GM21526 (cell line): ENCODE measurements around the gene FOXP4.

Source experiments
- ATAC-seq: cut with Tn5 transposase; IDR thresholded peaks from one replicate; pipeline ENCODE4 v1.9.1; 2021; ENCODE audit warnings: moderate library complexity; ENCODE audit not compliant: unreplicated experiment, low FRiP score

The FOXP4 gene

GRCh38 chr6:41640426-41640825, 94.2 kb downstream of the FOXP4 start:
- no peak for ATAC-seq

- ATAC-seq = no peak
These were observed 95.3 kb downstream of the FOXP4 start for GRCh38 chr6:41641352-41641925.

- ATAC-seq = no peak
These were observed 96.1 kb downstream of the FOXP4 start for GRCh38 chr6:41642090-41642959.

- ATAC-seq = no peak
These were observed 97.0 kb downstream of the FOXP4 start for GRCh38 chr6:41642960-41643898.

- no peak for ATAC-seq
These were observed 97.7 kb downstream of the FOXP4 start for GRCh38 chr6:41643899-41644269.

- ATAC-seq = no peak
These were observed 98.2 kb downstream of the FOXP4 start for GRCh38 chr6:41644297-41644879.

GRCh38 chr6:41645007-41645618, 98.9 kb downstream of the FOXP4 start:
- ATAC-seq = no peak

GRCh38 chr6:41646026-41646795, 100.0 kb downstream of the FOXP4 start:
- ATAC-seq = no peak

- ATAC-seq = no peak
These were observed 100.9 kb downstream of the FOXP4 start for GRCh38 chr6:41647061-41647511.

- no peak for ATAC-seq
These were observed 101.9 kb downstream of the FOXP4 start for GRCh38 chr6:41648070-41648585.

GRCh38 chr6:41648921-41649320, 102.7 kb downstream of the FOXP4 start:
- no peak for ATAC-seq

- ATAC-seq = no peak
These were observed 103.4 kb downstream of the FOXP4 start for GRCh38 chr6:41649596-41649995.

- ATAC-seq = no peak
These were observed 103.9 kb downstream of the FOXP4 start for GRCh38 chr6:41650120-41650519.

- no peak for ATAC-seq
These were observed 105.2 kb downstream of the FOXP4 start for GRCh38 chr6:41651246-41651961.
